BLaER1 (cell line): Measurements from ENCODE around the gene TSPAN7.

Source experiments
- H3K27ac ChIP-seq: shearing (Covaris generic); formaldehyde crosslinking; 2 replicates; pipeline ENCODE4 v1.8.1; 2022
- H3K27me3 ChIP-seq: shearing (Covaris generic); formaldehyde crosslinking; 2 replicates; pipeline ENCODE4 v1.8.1; 2022
- H3K36me3 ChIP-seq: shearing (Covaris generic); formaldehyde crosslinking; 2 replicates; pipeline ENCODE4 v1.8.1; 2022
- H3K4me1 ChIP-seq: shearing (Covaris generic); formaldehyde crosslinking; 2 replicates; pipeline ENCODE4 v1.8.1; 2022
- H3K4me2 ChIP-seq: shearing (Covaris generic); formaldehyde crosslinking; 2 replicates; pipeline ENCODE4 v1.8.1; 2022
- H3K4me3 ChIP-seq: shearing (Covaris generic); formaldehyde crosslinking; 2 replicates; pipeline ENCODE4 v1.8.1; 2022
- H3K9ac ChIP-seq: shearing (Covaris generic); formaldehyde crosslinking; 2 replicates; pipeline ENCODE4 v1.8.1; 2022
- H3K9me3 ChIP-seq: shearing (Covaris generic); formaldehyde crosslinking; 2 replicates; pipeline ENCODE4 v1.8.1; 2022
- H4K20me1 ChIP-seq: shearing (Covaris generic); formaldehyde crosslinking; 2 replicates; pipeline ENCODE4 v1.8.1; 2022
- Cebpa-rat ChIP-seq: shearing (Covaris generic); IDR thresholded peaks from 2 replicates; pipeline ENCODE4 v1.8.1; 2022

The TSPAN7 gene

GRCh38 chrX:38561126-38561868, at the start of gene TSPAN7:
TSS of gene TSPAN7 (plus strand) at chrX:38561542. CDS start at chrX:38561547, 5 bp downstream.
- peak within 1 kb of the TSS; percentile 34; the same call in 1 of the 2 replicates for H3K9ac ChIP-seq
- no peak within 1 kb of the TSS for H3K27ac ChIP-seq
- H3K9me3 ChIP-seq, result no peaks in the 10 kb centered on the region
- H3K4me3 ChIP-seq, result peak within 1 kb of the TSS; percentile 65
- no peaks in the 10 kb centered on the region for H4K20me1 ChIP-seq
- H3K27me3 ChIP-seq, result no peaks in the 10 kb centered on the region; the same call in 1 of the 2 replicates
- H3K4me2 ChIP-seq, result peak within 1 kb of the TSS; percentile 87
- H3K4me1 ChIP-seq, result peaks cover 7% of the 10 kb centered on the region; the same call in 1 of the 2 replicates
- no peak for TF ChIP-seq Cebpa-rat
- H3K36me3 ChIP-seq, result no peaks in the 10 kb centered on the region

- Histone ChIP-seq H3K9ac (no peak overlapping the region), H3K36me3 (no peaks in the 10 kb centered on the region), H3K4me1 (peaks cover 9% of the 10 kb centered on the region; the same call in 1 of the 2 replicates), H4K20me1 (no peaks in the 10 kb centered on the region), H3K27ac (no peak overlapping the region), H3K27me3 (no peaks in the 10 kb centered on the region), H3K4me3 (no peak overlapping the region), H3K4me2 (no peak overlapping the region), H3K9me3 (no peaks in the 10 kb centered on the region)
- TF ChIP-seq Cebpa-rat, result no peak
These were observed 48.1 kb upstream of the TSPAN7 start for GRCh38 chrX:38513112-38513742.

GRCh38 chrX:38514016-38514854, 47.1 kb upstream of the TSPAN7 start:
- TF ChIP-seq Cebpa-rat, result no peak
- H4K20me1 ChIP-seq, result no peaks in the 10 kb centered on the region
- H3K36me3 ChIP-seq, result no peaks in the 10 kb centered on the region
- H3K4me1 ChIP-seq, result peaks cover 9% of the 10 kb centered on the region; the same call in 1 of the 2 replicates
- H3K9me3 ChIP-seq, result no peaks in the 10 kb centered on the region
- peak overlapping the region; percentile 22; the same call in 1 of the 2 replicates for H3K4me2 ChIP-seq
- no peak overlapping the region for H3K9ac ChIP-seq
- no peak overlapping the region for H3K4me3 ChIP-seq
- no peaks in the 10 kb centered on the region for H3K27me3 ChIP-seq
- H3K27ac ChIP-seq, result no peak overlapping the region

GRCh38 chrX:38515291-38515690, 46.1 kb upstream of the TSPAN7 start:
- Histone ChIP-seq H3K36me3 (no peaks in the 10 kb centered on the region), H3K27ac (no peak overlapping the region), H4K20me1 (no peaks in the 10 kb centered on the region), H3K4me1 (peaks cover 9% of the 10 kb centered on the region; the same call in 1 of the 2 replicates), H3K9ac (no peak overlapping the region), H3K4me3 (no peak overlapping the region), H3K9me3 (no peaks in the 10 kb centered on the region), H3K27me3 (no peaks in the 10 kb centered on the region), H3K4me2 (no peak overlapping the region)
- TF ChIP-seq Cebpa-rat, result no peak

- Histone ChIP-seq H3K27me3 (no peaks in the 10 kb centered on the region), H3K4me2 (no peak overlapping the region), H3K9ac (no peak overlapping the region), H3K27ac (no peak overlapping the region), H4K20me1 (no peaks in the 10 kb centered on the region), H3K36me3 (no peaks in the 10 kb centered on the region), H3K4me3 (no peak overlapping the region), H3K4me1 (peaks cover 9% of the 10 kb centered on the region; the same call in 1 of the 2 replicates), H3K9me3 (no peaks in the 10 kb centered on the region)
- TF ChIP-seq Cebpa-rat, result no peak
These were observed 45.1 kb upstream of the TSPAN7 start for GRCh38 chrX:38516196-38516774.

- Histone ChIP-seq H3K4me3 (no peak overlapping the region), H3K36me3 (no peaks in the 10 kb centered on the region), H3K27me3 (no peaks in the 10 kb centered on the region), H3K9ac (no peak overlapping the region), H4K20me1 (no peaks in the 10 kb centered on the region), H3K27ac (no peak overlapping the region), H3K9me3 (no peaks in the 10 kb centered on the region), H3K4me1 (peaks cover under 1% of the 10 kb centered on the region; the same call in 1 of the 2 replicates), H3K4me2 (no peak overlapping the region)
- no peak for TF ChIP-seq Cebpa-rat
These were observed 41.7 kb upstream of the TSPAN7 start for GRCh38 chrX:38519651-38520050.

- TF ChIP-seq Cebpa-rat, result no peak
- H3K27ac ChIP-seq, result no peak overlapping the region
- H3K4me2 ChIP-seq, result no peak overlapping the region
- no peaks in the 10 kb centered on the region for H3K36me3 ChIP-seq
- H4K20me1 ChIP-seq, result no peaks in the 10 kb centered on the region
- H3K27me3 ChIP-seq, result no peaks in the 10 kb centered on the region
- H3K9me3 ChIP-seq, result peaks cover 18% of the 10 kb centered on the region
- no peak overlapping the region for H3K9ac ChIP-seq
- H3K4me1 ChIP-seq, result no peaks in the 10 kb centered on the region
- H3K4me3 ChIP-seq, result no peak overlapping the region
These were observed 23.2 kb upstream of the TSPAN7 start for GRCh38 chrX:38538134-38538533.

GRCh38 chrX:38539748-38540147, 21.6 kb upstream of the TSPAN7 start:
- Histone ChIP-seq H3K9ac (no peak overlapping the region), H4K20me1 (no peaks in the 10 kb centered on the region), H3K36me3 (no peaks in the 10 kb centered on the region), H3K27me3 (no peaks in the 10 kb centered on the region), H3K4me3 (no peak overlapping the region), H3K27ac (no peak overlapping the region), H3K4me1 (no peaks in the 10 kb centered on the region), H3K4me2 (no peak overlapping the region), H3K9me3 (peaks cover 18% of the 10 kb centered on the region)
- no peak for TF ChIP-seq Cebpa-rat

- H3K36me3 ChIP-seq, result no peaks in the 10 kb centered on the region
- H3K9me3 ChIP-seq, result no peaks in the 10 kb centered on the region
- no peaks in the 10 kb centered on the region for H3K27me3 ChIP-seq
- no peaks in the 10 kb centered on the region for H3K4me1 ChIP-seq
- no peak overlapping the region for H3K9ac ChIP-seq
- no peak overlapping the region for H3K27ac ChIP-seq
- TF ChIP-seq Cebpa-rat, result no peak
- H3K4me3 ChIP-seq, result no peak overlapping the region
- no peaks in the 10 kb centered on the region for H4K20me1 ChIP-seq
- no peak overlapping the region for H3K4me2 ChIP-seq
These were observed 12.8 kb upstream of the TSPAN7 start for GRCh38 chrX:38548508-38548907.
